Keratinocyte (primary cell): ENCODE data around the gene PTBP1. TPM values are rescaled to one million over a fixed set of nuclear protein-coding genes. Genes with fewer than 3 reads are reported as not detected.

Experiments used
- DNase-seq: peaks from one replicate; pipeline ENCODE4 v3.0.0-alpha.2; 2011; ENCODE audit warnings: low read depth, missing footprints, low spot score
- FAIRE-seq: peaks from 2 replicates; lab custom pipeline; 2011; peaks lifted over from hg19 to GRCh38; lab: Jason Lieb, UNC
- H2AFZ ChIP-seq: 2 replicates; pipeline ENCODE4 v1.6.0; 2012; ENCODE audit warnings: low read length, control low read depth, inconsistent platforms; ENCODE audit not compliant: control insufficient read depth
- H3K27ac ChIP-seq: 2 replicates; pipeline ENCODE4 v1.5.1; 2011; ENCODE audit warnings: low read length; ENCODE audit not compliant: control insufficient read depth, insufficient read depth
- H3K27me3 ChIP-seq: 3 replicates; pipeline ENCODE4 v1.6.0; 2011; ENCODE audit warnings: low read length; ENCODE audit not compliant: control insufficient read depth, insufficient read depth; ENCODE audit errors: extremely low read depth
- H3K36me3 ChIP-seq, 2 experiments: 2 replicates in 1 of 2; 3 replicates in 1 of 2; pipeline ENCODE4 v1.5.1; 2011; ENCODE audit warnings: low read length in 2 of 2, mild to moderate bottlenecking in 1 of 2; ENCODE audit not compliant: control insufficient read depth in 2 of 2, insufficient read depth in 2 of 2; ENCODE audit errors: extremely low read depth in 1 of 2
- H3K4me1 ChIP-seq: 3 replicates; pipeline ENCODE4 v1.5.1; 2011; ENCODE audit warnings: low read length; ENCODE audit not compliant: control insufficient read depth, insufficient read depth; ENCODE audit errors: extremely low read depth
- H3K4me2 ChIP-seq: 3 replicates; pipeline ENCODE4 v1.6.0; 2011; ENCODE audit warnings: low read depth, low read length; ENCODE audit not compliant: control insufficient read depth, insufficient read depth; ENCODE audit errors: extremely low read depth
- H3K4me3 ChIP-seq, 3 experiments: fragments of 200-600 bp in 1 of 3; sonication (generic) in 1 of 3; 2 replicates in 2 of 3; 3 replicates in 1 of 3; pipeline ENCODE4 v1.5.1; 2011 to 2016; ENCODE audit warnings: low read length in 3 of 3, mild to moderate bottlenecking in 3 of 3, control low read depth in 2 of 3, inconsistent platforms in 1 of 3, low read depth in 1 of 3, mixed read lengths in 1 of 3, mixed run types in 1 of 3, moderate library complexity in 1 of 3; ENCODE audit not compliant: control insufficient read depth in 2 of 3, insufficient read depth in 2 of 3; ENCODE audit errors: extremely low read depth in 1 of 3
- H3K79me2 ChIP-seq: 2 replicates; pipeline ENCODE4 v1.6.0; 2012; ENCODE audit warnings: low read length; ENCODE audit not compliant: control insufficient read depth, insufficient read depth
- H3K9ac ChIP-seq: 3 replicates; pipeline ENCODE4 v1.6.0; 2011; ENCODE audit warnings: low read length; ENCODE audit not compliant: control insufficient read depth, insufficient read depth; ENCODE audit errors: extremely low read depth
- H3K9me1 ChIP-seq: 3 replicates; pipeline ENCODE4 v1.6.0; 2011; ENCODE audit warnings: low read length; ENCODE audit not compliant: control insufficient read depth, insufficient read depth; ENCODE audit errors: extremely low read depth
- H3K9me3 ChIP-seq: 2 replicates; pipeline ENCODE4 v1.5.1; 2012; ENCODE audit warnings: low read depth, low read length; ENCODE audit not compliant: control insufficient read depth
- H4K20me1 ChIP-seq: 3 replicates; pipeline ENCODE4 v1.6.0; 2011; ENCODE audit warnings: low read length; ENCODE audit not compliant: control insufficient read depth, insufficient read depth; ENCODE audit errors: extremely low read depth
- CTCF ChIP-seq, 3 experiments: IDR thresholded peaks in 1 of 3; conservative IDR thresholded peaks in 1 of 3; optimal IDR thresholded peaks in 1 of 3; 2 replicates in 2 of 3; 3 replicates in 1 of 3; pipeline versions ENCODE3 to v1.5.1; 2011; ENCODE audit warnings: low read length in 3 of 3, mild to moderate bottlenecking in 3 of 3, moderate library complexity in 2 of 3, control low read depth in 1 of 3, inconsistent platforms in 1 of 3; ENCODE audit not compliant: insufficient read depth in 2 of 3; ENCODE audit errors: extremely low read depth in 1 of 3
- EZH2 ChIP-seq: IDR thresholded peaks from one replicate; pipeline ENCODE4 v1.6.1; 2012; ENCODE audit warnings: inconsistent platforms, mild to moderate bottlenecking, low read length, moderate library complexity
- dilution Hi-C: fragments of 300-500 bp; cut with MboI; formaldehyde crosslinking; loops from one replicate; pipeline ENCODE4 v1.7.0; 2020; ENCODE audit warnings: low sequenced_read_pairs; ENCODE audit not compliant: extremely low pct_ligation_motif_present
- polyA plus RNA-seq, 5 experiments: library from polyadenylated mRNA; depleted of rRNA in 3 of 5; stranded (reverse) in 3 of 5; stranded (forward) in 1 of 5; unstranded in 1 of 5; fragments of >200 nt; gene quantifications; 1 replicate in 1 of 5; 2 replicates in 3 of 5; 3 replicates in 1 of 5; pipeline versions ENCODE4 v1.2.1 to v1.2.3, GENCODE V29; 2011 to 2012; ENCODE audit warnings: missing spikeins in 2 of 5, low read depth in 1 of 5, low replicate concordance in 1 of 5

PTBP1 gene
- polyA plus RNA-seq, 1 donor (not counting 4 experiments of a cell fraction or from before 2014, with no cell fraction given): 117 TPM

GRCh38 chr19:823565-824121 is 26.4 kb downstream of the PTBP1 start:
- Histone ChIP-seq H3K4me1 (no peaks in the 10 kb centered on the region), H3K27me3 (peaks cover 4% of the 10 kb centered on the region), H3K27ac (no peak overlapping the region), H3K9ac (no peak overlapping the region), H3K4me3 (no peak overlapping the region), H3K79me2 (no peaks in the 10 kb centered on the region), H3K9me3 (no peaks in the 10 kb centered on the region), H2AFZ (no peak overlapping the region), H4K20me1 (no peaks in the 10 kb centered on the region), H3K9me1 (no peaks in the 10 kb centered on the region), H3K4me2 (no peak overlapping the region), H3K36me3 (no peaks in the 10 kb centered on the region)
- no peak for FAIRE-seq
- dilution Hi-C loops: no loop called here
- TF ChIP-seq CTCF (optimal IDR thresholded peaks at IDR 0.05 in 1 of 3, IDR thresholded peaks at IDR 0.05 in 1 of 3, conservative IDR thresholded peaks at IDR 0.05 in 1 of 3; ENCODE audit: extremely low read depth in 1 of 3, insufficient read depth in 2 of 3, low read length in 3 of 3): no peak
- TF ChIP-seq EZH2: no peak
- no peak for DNase-seq

- Histone ChIP-seq H3K9ac (no peak overlapping the region), H3K9me1 (no peaks in the 10 kb centered on the region), H3K27me3 (peaks cover 4% of the 10 kb centered on the region), H3K4me3 (no peak overlapping the region), H2AFZ (no peak overlapping the region), H3K4me1 (no peaks in the 10 kb centered on the region), H3K79me2 (no peaks in the 10 kb centered on the region), H4K20me1 (no peaks in the 10 kb centered on the region), H3K27ac (no peak overlapping the region), H3K4me2 (no peak overlapping the region), H3K36me3 (no peaks in the 10 kb centered on the region), H3K9me3 (no peaks in the 10 kb centered on the region)
- dilution Hi-C loops: no loop called here
- DNase-seq (no peak), FAIRE-seq (no peak)
- TF ChIP-seq EZH2 (no peak), CTCF (optimal IDR thresholded peaks at IDR 0.05 in 1 of 3, IDR thresholded peaks at IDR 0.05 in 1 of 3, conservative IDR thresholded peaks at IDR 0.05 in 1 of 3; ENCODE audit: extremely low read depth in 1 of 3, insufficient read depth in 2 of 3, low read length in 3 of 3) (no peak)
Measured at GRCh38 chr19:824885-825284, 27.6 kb downstream of the PTBP1 start.
